AG10803 (cell line): ENCODE data around the gene GNAO1.

ENCODE experiments used
- DNase-seq: peaks from one replicate; pipeline ENCODE4 v3.0.0; 2010; ENCODE audit warnings: low read depth
- H3K4me3 ChIP-seq: 2 replicates; pipeline ENCODE4 v1.5.1; 2011; ENCODE audit warnings: mild to moderate bottlenecking, low read length, control low read depth
- TF ChIP-seq, protein P1 (sequence below): conservative IDR thresholded peaks from 2 replicates; pipeline ENCODE4 v1.5.1; 2011; ENCODE audit warnings: mild to moderate bottlenecking, low read length, control low read depth, inconsistent platforms

The GNAO1 gene

DNA sequence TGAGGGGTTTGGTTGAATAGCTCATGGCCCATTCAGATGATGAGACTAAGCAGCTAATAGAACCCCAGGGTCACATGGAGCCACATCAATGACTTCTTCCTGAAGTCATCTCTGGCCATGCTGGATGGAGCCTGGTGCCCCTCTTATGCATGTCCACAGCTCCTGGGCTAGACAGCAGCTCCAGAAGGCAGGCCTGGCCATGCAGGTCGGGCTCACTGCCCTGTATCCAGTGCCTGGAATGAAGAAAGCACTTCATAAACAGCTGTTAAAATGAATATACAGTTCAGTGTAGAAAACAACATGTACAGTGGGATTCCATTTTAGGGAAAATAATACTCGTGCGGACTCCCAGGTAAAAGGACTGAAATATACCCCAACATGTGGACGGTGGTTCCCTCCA is 73.9 kb downstream of the GNAO1 start:
- no peak for DNase-seq
- no peak overlapping the region for H3K4me3 ChIP-seq
- TF ChIP-seq, protein P1, sequence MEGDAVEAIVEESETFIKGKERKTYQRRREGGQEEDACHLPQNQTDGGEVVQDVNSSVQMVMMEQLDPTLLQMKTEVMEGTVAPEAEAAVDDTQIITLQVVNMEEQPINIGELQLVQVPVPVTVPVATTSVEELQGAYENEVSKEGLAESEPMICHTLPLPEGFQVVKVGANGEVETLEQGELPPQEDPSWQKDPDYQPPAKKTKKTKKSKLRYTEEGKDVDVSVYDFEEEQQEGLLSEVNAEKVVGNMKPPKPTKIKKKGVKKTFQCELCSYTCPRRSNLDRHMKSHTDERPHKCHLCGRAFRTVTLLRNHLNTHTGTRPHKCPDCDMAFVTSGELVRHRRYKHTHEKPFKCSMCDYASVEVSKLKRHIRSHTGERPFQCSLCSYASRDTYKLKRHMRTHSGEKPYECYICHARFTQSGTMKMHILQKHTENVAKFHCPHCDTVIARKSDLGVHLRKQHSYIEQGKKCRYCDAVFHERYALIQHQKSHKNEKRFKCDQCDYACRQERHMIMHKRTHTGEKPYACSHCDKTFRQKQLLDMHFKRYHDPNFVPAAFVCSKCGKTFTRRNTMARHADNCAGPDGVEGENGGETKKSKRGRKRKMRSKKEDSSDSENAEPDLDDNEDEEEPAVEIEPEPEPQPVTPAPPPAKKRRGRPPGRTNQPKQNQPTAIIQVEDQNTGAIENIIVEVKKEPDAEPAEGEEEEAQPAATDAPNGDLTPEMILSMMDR: no peak

DNA sequence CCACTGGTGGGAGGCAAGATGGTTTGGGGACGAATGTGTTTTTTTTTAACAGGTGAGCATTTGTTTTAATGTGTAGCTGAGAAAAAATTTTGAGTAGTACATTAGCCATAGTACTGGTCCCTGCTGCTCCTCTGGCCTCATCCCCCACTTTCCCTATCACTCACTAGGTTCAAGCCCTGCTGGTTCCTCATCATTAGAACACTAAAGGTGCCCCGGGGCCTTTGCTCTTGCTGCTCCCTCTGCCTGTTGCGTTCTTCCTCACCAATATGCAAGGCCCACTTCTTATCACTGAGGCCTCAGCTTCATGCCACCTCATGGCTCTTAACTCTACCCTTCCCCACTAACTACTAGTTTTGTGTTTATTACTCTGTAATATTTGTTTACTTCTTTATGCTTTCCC is 74.5 kb downstream of the GNAO1 start:
- DNase-seq: no peak
- H3K4me3 ChIP-seq: no peak overlapping the region
- TF ChIP-seq, protein P1: no peak

DNA sequence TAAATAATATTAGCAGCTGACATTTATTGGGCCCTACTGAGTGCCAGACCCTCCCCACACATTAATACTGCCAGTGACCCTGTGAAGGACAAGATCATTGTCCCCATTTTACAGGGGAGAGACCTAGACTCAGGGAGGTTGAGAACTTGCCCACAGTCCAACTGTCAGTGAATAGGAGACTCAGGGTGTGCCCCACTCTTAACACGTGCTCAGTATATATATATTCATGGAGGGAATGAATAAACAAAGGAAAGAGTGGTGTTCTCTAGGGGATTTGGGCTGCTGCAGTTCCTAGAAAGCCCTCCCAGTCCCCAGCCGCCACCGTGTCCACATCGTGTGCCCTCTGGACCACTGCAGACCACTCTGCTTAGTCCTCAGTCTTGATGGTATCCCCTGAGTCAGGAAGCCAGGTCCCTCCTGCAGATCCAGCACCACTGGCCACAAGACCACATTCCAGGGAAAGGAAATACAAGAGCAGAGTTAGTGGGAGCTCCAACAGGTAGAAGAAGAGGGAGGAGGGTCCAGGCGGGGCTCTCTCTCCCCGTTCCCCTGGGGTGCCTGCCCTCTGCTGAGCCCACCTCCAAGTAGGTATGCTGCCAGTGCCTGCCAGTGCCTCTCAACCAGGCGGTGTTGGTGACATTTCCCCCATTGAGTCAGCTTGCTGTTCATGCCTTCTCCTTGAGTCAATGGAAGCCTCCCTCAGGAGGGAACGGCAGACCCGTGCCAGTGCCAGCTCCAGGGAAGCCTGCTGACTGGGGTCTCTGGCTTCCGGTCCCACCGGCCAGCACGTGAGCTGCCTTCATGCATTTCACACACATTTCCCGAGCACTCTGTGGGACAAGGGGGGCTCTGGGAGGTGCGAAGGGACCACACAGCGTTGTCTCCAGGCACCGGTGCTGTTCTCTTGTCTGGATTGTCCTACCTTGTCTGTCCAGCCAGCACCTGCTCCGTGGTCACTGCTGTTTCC is 75.6 kb downstream of the GNAO1 start:
- TF ChIP-seq, protein P1: no peak
- DNase-seq: no peak
- H3K4me3 ChIP-seq: no peak overlapping the region

DNA sequence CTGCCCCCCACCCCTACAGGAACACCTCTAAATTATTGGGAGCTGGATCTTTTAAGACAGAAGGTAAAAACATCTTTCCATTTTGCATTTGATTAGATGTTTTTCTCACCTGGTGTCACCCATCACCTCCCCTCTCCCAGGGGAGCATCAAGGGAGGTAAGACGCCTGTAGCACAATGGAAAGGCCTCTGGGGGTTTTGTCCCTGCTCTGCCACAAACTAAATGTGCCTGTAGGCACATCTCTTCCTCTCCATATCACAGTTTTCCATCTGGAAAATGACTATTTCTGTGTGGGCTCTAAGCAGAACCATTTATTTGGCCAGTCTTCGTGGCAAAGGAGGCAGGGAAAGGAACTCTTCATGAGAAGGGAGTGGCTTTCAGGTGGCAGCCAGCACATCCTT is 76.6 kb downstream of the GNAO1 start:
- no peak overlapping the region for H3K4me3 ChIP-seq
- TF ChIP-seq, protein P1: no peak
- no peak for DNase-seq

DNA sequence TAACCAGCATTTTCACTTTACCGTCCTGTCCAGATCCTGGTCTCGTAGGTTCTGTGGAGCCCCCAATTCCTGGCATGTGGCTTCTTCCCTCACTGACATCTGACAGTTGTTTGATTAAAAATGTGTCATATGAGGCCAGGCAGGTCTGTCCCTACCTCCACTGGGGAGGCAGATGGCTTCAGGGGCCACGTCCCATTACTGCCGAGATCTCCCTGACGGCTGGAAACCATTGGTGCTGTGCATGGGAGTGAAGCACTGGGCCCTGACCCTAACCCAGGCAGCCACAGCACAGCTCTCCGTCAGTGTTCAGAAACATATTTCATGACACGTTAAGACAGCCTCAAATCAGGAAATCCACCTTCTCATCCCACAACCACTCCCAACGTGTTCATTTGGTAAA is 77.5 kb downstream of the GNAO1 start:
- no peak for DNase-seq
- H3K4me3 ChIP-seq: no peak overlapping the region
- TF ChIP-seq, protein P1: no peak

DNA sequence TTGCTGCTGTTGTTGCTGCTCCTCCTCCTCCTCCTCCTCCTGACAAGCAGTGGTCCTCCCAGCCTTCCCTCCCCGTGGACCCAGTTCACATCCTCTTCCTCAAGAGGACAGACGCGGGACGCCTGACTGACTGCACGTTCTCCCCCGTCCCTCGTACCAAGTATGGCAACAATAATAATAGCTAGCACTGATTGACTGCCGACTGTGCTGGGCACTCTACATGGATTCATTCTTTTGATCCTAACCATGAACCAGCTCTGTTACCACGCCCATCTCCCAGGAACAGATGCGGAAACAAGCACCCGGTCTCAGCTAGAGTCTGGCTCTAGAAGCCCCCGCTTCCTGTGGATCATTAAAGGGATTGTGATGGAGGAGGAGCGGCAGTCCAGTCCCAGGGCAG is 78.0 kb downstream of the GNAO1 start:
- peak; percentile 8 for DNase-seq
- TF ChIP-seq, protein P1: no peak

More for the DNA sequence above, 78.0 kb downstream of the GNAO1 start:
- H3K4me3 ChIP-seq: no peak overlapping the region
